WTC11 (cell line): ENCODE measurements around the gene TUBA1A. TPM values are rescaled to one million over a fixed set of nuclear protein-coding genes. Genes with fewer than 3 reads are reported as not detected.

Experiments
- ATAC-seq: fragments of 200-7000 bp; cut with Tn5 transposase; 2 replicates; pipeline ENCODE4 v1.10.0; 2021; ENCODE audit warnings: mild to moderate bottlenecking, moderate library complexity
- CTCF ChIA-PET: fragments of 300-600 bp; sonication (Branson Sonifier 250); formaldehyde crosslinking; loops from one replicate; lab custom pipeline; 2021; ENCODE audit warnings: antibody characterized with exemption; lab: Charles Lee
- POLR2A ChIA-PET: fragments of 350-600 bp; sonication (Branson Sonifier 250); formaldehyde crosslinking; loops from one replicate; lab custom pipeline; 2021; ENCODE audit warnings: antibody characterized with exemption; lab: Charles Lee
- DNase-seq: peaks from one replicate; pipeline ENCODE4 v3.0.0; 2021; ENCODE audit warnings: low spot score
- H3K27ac Mint-ChIP-seq: 2 replicates; pipeline ENCODE4 v1.8.0; 2021; ENCODE audit warnings: mixed read lengths
- H3K27me3 Mint-ChIP-seq: 2 replicates; pipeline ENCODE4 v1.8.0; 2021; ENCODE audit warnings: low read depth, mild to moderate bottlenecking, moderate library complexity, mixed read lengths
- H3K36me3 Mint-ChIP-seq: 2 replicates; pipeline ENCODE4 v1.8.0; 2021; ENCODE audit warnings: mixed read lengths
- H3K4me1 Mint-ChIP-seq: 2 replicates; pipeline ENCODE4 v1.8.0; 2022; ENCODE audit warnings: mixed read lengths
- H3K4me3 Mint-ChIP-seq: 2 replicates; pipeline ENCODE4 v1.8.0; 2021; ENCODE audit warnings: mild to moderate bottlenecking, moderate library complexity, mixed read lengths
- H3K9me3 Mint-ChIP-seq: 2 replicates; pipeline ENCODE4 v1.8.0; 2021; ENCODE audit warnings: mixed read lengths
- ATF3 ChIP-seq: sonication (generic); formaldehyde crosslinking; conservative IDR thresholded peaks from 2 replicates; pipeline ENCODE4 v1.8.1; 2022; ENCODE audit warnings: mild to moderate bottlenecking, missing genetic modification reagents
- CREB1 ChIP-seq: sonication (generic); formaldehyde crosslinking; IDR thresholded peaks from 2 replicates; pipeline ENCODE4 v1.8.0; 2023; ENCODE audit warnings: mild to moderate bottlenecking, missing genetic modification reagents
- E2F1 ChIP-seq: sonication (generic); formaldehyde crosslinking; IDR thresholded peaks from 2 replicates; pipeline ENCODE4 v1.8.0; 2022; ENCODE audit warnings: mild to moderate bottlenecking, missing genetic modification reagents
- FOXJ3 ChIP-seq: sonication (generic); formaldehyde crosslinking; IDR thresholded peaks from 2 replicates; pipeline ENCODE4 v1.9.0; 2021; ENCODE audit warnings: missing genetic modification reagents, mild to moderate bottlenecking, borderline replicate concordance
- GTF2I ChIP-seq: fragments of 250-450 bp; sonication (Bioruptor Pico); conservative IDR thresholded peaks from 2 replicates; pipeline ENCODE4 v1.4.0; 2021; ENCODE audit warnings: mild to moderate bottlenecking
- HMGA2 ChIP-seq: fragments of 250-450 bp; sonication (Bioruptor Pico); IDR thresholded peaks from 2 replicates; pipeline ENCODE4 v1.4.0; 2021; ENCODE audit warnings: mild to moderate bottlenecking, moderate library complexity
- KAT7 ChIP-seq: sonication (generic); formaldehyde crosslinking; IDR thresholded peaks from 2 replicates; pipeline ENCODE4 v1.8.1; 2023; ENCODE audit warnings: missing genetic modification reagents, mild to moderate bottlenecking, borderline replicate concordance
- NFYB ChIP-seq: sonication (generic); formaldehyde crosslinking; conservative IDR thresholded peaks from 2 replicates; pipeline ENCODE4 v1.8.0; 2022; ENCODE audit warnings: low read depth, missing genetic modification reagents
- PRDM15 ChIP-seq: sonication (generic); formaldehyde crosslinking; IDR thresholded peaks from 2 replicates; pipeline ENCODE4 v1.8.0; 2022; ENCODE audit warnings: missing genetic modification reagents
- SMAD4 ChIP-seq: sonication (generic); formaldehyde crosslinking; IDR thresholded peaks from 2 replicates; pipeline ENCODE4 v1.8.0; 2022; ENCODE audit warnings: mild to moderate bottlenecking, missing genetic modification reagents
- TCF7 ChIP-seq: sonication (generic); formaldehyde crosslinking; IDR thresholded peaks from 2 replicates; pipeline ENCODE4 v1.8.0; 2022; ENCODE audit warnings: mild to moderate bottlenecking, low read depth, missing genetic modification reagents, moderate library complexity
- USF1 ChIP-seq: sonication (generic); formaldehyde crosslinking; IDR thresholded peaks from 2 replicates; pipeline ENCODE4 v1.8.0; 2022; ENCODE audit warnings: mild to moderate bottlenecking, missing genetic modification reagents
- ZNF263 ChIP-seq: sonication (generic); formaldehyde crosslinking; IDR thresholded peaks from 2 replicates; pipeline ENCODE4 v1.8.1; 2022; ENCODE audit warnings: low read depth, mild to moderate bottlenecking, moderate library complexity, missing genetic modification reagents
- ZNF396 ChIP-seq: fragments of 250-450 bp; sonication (Bioruptor Pico); IDR thresholded peaks from 2 replicates; pipeline ENCODE4 v1.8.0; 2021; ENCODE audit warnings: mild to moderate bottlenecking, moderate library complexity, borderline replicate concordance
- ZNF416 ChIP-seq: fragments of 250-450 bp; sonication (Bioruptor Pico); IDR thresholded peaks from 2 replicates; pipeline ENCODE4 v1.9.0; 2021; ENCODE audit warnings: mild to moderate bottlenecking, inconsistent platforms
- ZNF423 ChIP-seq: fragments of 250-450 bp; sonication (Bioruptor Pico); IDR thresholded peaks from 2 replicates; pipeline ENCODE4 v2.1.2; 2022; ENCODE audit warnings: mild to moderate bottlenecking, moderate library complexity
- total RNA-seq: library from RNA; stranded (reverse); gene quantifications from 3 replicates; pipeline ENCODE4 v1.2.3, GENCODE V29; 2021
- TF ChIP-seq, protein P1 (sequence below): sonication (generic); formaldehyde crosslinking; IDR thresholded peaks from 2 replicates; pipeline ENCODE4 v1.8.1; 2023; ENCODE audit warnings: mild to moderate bottlenecking, missing genetic modification reagents
- TF ChIP-seq, protein P2 (sequence below): sonication (generic); formaldehyde crosslinking; IDR thresholded peaks from 2 replicates; pipeline ENCODE4 v1.8.1; 2023; ENCODE audit warnings: mild to moderate bottlenecking, missing genetic modification reagents
- TF ChIP-seq, protein P3 (sequence below): fragments of 250-450 bp; sonication (Bioruptor Pico); IDR thresholded peaks from 2 replicates; pipeline ENCODE4 v1.8.0; 2021; ENCODE audit warnings: mild to moderate bottlenecking
- TF ChIP-seq, protein P4 (sequence below): sonication (generic); formaldehyde crosslinking; IDR thresholded peaks from 2 replicates; pipeline ENCODE4 v1.8.0; 2023; ENCODE audit warnings: missing genetic modification reagents
- TF ChIP-seq, protein P5 (sequence below): sonication (generic); formaldehyde crosslinking; IDR thresholded peaks from 2 replicates; pipeline ENCODE4 v1.8.1; 2022; ENCODE audit warnings: low read depth, mild to moderate bottlenecking, moderate library complexity, missing genetic modification reagents, borderline replicate concordance

The TUBA1A gene
- total RNA-seq, 1 experiment from 2014 or later = 226 TPM

DNA sequence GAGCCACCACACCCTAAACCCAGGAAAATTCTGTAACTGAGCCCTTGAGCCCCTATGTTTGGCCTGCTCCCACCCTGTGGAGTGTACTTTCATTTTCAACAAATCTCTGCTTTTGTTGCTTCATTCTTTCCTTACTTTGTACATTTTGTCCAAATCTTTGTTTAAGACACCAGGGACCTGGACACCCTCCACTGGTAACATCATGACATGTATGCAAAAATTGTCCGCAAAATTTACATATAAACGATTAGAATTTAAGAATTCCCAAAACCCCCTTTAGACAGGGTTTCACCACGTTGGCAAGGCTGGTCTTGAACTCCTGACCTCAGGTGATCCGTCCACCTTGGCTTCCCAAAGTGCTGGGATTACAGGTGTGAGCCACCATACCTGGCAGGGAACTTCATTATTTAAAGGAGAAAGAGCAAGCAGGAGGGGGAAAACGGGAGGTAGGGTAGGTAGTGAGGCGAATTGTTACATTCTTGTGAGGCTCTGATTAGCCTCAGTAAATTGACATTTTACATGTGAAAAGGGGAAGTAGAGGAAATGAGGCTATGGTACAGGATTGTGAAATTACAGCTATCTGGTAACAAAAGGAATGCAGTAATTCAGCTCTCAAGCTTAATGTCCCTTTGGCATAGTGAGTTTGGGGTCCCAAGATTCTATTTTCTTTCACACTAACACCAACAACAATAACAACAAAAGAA lies 27.6 kb downstream of the TUBA1A start:
- DNase-seq = no peak
- Mint-ChIP-seq H3K27ac (no peak overlapping the region), H3K9me3 (peaks cover 5% of the 10 kb centered on the region), H3K36me3 (no peaks in the 10 kb centered on the region), H3K4me1 (0 out of 2 replicates have a peak, but pooled peaks cover 7% of the 10 kb centered on the region), H3K4me3 (no peak overlapping the region), H3K27me3 (no peaks in the 10 kb centered on the region)
- no peak for ATAC-seq
- TF ChIP-seq FOXJ3 (CRISPR knock-in tag) (no peak), ZNF423 (CRISPR knock-in tag) (no peak), GTF2I (CRISPR knock-in tag) (no peak), ZNF396 (CRISPR knock-in tag) (no peak), NFYB (CRISPR knock-in tag) (no peak), E2F1 (CRISPR knock-in tag) (no peak), USF1 (CRISPR knock-in tag) (no peak), ZNF263 (CRISPR knock-in tag) (no peak), CREB1 (CRISPR knock-in tag) (no peak), KAT7 (CRISPR knock-in tag) (no peak)
- TF ChIP-seq, protein P1, sequence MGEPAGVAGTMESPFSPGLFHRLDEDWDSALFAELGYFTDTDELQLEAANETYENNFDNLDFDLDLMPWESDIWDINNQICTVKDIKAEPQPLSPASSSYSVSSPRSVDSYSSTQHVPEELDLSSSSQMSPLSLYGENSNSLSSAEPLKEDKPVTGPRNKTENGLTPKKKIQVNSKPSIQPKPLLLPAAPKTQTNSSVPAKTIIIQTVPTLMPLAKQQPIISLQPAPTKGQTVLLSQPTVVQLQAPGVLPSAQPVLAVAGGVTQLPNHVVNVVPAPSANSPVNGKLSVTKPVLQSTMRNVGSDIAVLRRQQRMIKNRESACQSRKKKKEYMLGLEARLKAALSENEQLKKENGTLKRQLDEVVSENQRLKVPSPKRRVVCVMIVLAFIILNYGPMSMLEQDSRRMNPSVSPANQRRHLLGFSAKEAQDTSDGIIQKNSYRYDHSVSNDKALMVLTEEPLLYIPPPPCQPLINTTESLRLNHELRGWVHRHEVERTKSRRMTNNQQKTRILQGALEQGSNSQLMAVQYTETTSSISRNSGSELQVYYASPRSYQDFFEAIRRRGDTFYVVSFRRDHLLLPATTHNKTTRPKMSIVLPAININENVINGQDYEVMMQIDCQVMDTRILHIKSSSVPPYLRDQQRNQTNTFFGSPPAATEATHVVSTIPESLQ = no peak
- TF ChIP-seq, protein P2, sequence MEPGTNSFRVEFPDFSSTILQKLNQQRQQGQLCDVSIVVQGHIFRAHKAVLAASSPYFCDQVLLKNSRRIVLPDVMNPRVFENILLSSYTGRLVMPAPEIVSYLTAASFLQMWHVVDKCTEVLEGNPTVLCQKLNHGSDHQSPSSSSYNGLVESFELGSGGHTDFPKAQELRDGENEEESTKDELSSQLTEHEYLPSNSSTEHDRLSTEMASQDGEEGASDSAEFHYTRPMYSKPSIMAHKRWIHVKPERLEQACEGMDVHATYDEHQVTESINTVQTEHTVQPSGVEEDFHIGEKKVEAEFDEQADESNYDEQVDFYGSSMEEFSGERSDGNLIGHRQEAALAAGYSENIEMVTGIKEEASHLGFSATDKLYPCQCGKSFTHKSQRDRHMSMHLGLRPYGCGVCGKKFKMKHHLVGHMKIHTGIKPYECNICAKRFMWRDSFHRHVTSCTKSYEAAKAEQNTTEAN = no peak
- TF ChIP-seq, protein P3, sequence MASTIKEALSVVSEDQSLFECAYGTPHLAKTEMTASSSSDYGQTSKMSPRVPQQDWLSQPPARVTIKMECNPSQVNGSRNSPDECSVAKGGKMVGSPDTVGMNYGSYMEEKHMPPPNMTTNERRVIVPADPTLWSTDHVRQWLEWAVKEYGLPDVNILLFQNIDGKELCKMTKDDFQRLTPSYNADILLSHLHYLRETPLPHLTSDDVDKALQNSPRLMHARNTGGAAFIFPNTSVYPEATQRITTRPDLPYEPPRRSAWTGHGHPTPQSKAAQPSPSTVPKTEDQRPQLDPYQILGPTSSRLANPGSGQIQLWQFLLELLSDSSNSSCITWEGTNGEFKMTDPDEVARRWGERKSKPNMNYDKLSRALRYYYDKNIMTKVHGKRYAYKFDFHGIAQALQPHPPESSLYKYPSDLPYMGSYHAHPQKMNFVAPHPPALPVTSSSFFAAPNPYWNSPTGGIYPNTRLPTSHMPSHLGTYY = no peak
- TF ChIP-seq, protein P4, sequence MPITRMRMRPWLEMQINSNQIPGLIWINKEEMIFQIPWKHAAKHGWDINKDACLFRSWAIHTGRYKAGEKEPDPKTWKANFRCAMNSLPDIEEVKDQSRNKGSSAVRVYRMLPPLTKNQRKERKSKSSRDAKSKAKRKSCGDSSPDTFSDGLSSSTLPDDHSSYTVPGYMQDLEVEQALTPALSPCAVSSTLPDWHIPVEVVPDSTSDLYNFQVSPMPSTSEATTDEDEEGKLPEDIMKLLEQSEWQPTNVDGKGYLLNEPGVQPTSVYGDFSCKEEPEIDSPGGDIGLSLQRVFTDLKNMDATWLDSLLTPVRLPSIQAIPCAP (CRISPR knock-in tag) = no peak
- TF ChIP-seq, protein P5, sequence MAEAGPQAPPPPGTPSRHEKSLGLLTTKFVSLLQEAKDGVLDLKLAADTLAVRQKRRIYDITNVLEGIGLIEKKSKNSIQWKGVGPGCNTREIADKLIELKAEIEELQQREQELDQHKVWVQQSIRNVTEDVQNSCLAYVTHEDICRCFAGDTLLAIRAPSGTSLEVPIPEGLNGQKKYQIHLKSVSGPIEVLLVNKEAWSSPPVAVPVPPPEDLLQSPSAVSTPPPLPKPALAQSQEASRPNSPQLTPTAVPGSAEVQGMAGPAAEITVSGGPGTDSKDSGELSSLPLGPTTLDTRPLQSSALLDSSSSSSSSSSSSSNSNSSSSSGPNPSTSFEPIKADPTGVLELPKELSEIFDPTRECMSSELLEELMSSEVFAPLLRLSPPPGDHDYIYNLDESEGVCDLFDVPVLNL (CRISPR knock-in tag) = no peak
- ChIA-PET POLR2A (interaction anchor here (0.7 kb wide), 1 partner anchor 10 kb away, joined by 3 read pairs; no protein-coding TSS in a partner anchor), CTCF (interaction anchor here (1.6 kb wide), 1 partner anchor 31 kb away, joined by 3 read pairs; no protein-coding TSS in a partner anchor)

GRCh38 chr12:49160399-49160798 lies 28.5 kb downstream of the TUBA1A start:
- ChIA-PET CTCF (interaction anchor here (1.6 kb wide), 1 partner anchor 30 kb away, joined by 3 read pairs; no protein-coding TSS in a partner anchor), POLR2A (no interaction called here)
- Mint-ChIP-seq H3K27me3 (no peaks in the 10 kb centered on the region), H3K27ac (no peak overlapping the region), H3K9me3 (peaks cover 5% of the 10 kb centered on the region), H3K36me3 (no peaks in the 10 kb centered on the region), H3K4me1 (0 out of 2 replicates have a peak, but pooled peaks cover 7% of the 10 kb centered on the region), H3K4me3 (no peak overlapping the region)
- TF ChIP-seq ZNF416 (CRISPR knock-in tag) = no peak
- TF ChIP-seq SMAD4 (CRISPR knock-in tag) = no peak
- no peak for TF ChIP-seq HMGA2 (CRISPR knock-in tag)
- TF ChIP-seq PRDM15 = no peak
- no peak for TF ChIP-seq FOXJ3 (CRISPR knock-in tag)
- no peak for TF ChIP-seq KAT7 (CRISPR knock-in tag)
- TF ChIP-seq TCF7 (CRISPR knock-in tag) = no peak
- no peak for TF ChIP-seq ATF3 (CRISPR knock-in tag)
- DNase-seq = no peak
- no peak for ATAC-seq
